ENCODE results near the gene RBCK1.

The RBCK1 gene

DNA sequence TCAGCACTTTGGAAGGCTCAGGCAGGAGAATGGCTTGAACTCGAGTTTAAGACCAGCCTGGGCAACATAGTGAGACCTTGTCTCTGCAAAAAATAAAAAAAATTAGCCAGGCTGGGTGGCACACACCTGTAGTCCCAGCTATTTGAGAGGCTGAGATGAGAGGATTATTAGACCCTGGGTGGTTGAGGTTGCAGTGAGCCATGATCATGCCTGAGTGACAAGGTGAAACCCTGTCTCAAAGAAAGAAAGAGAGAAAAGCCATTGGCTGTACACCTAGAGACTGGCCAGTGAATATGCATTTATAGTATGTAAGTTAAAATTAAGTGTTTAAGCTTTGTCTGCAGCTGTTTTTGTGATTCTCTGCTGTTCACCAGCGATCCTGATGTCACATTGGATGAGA, 6.1 kb downstream of the RBCK1 start:
- H3K4me3 ChIP-seq (ENCODE audit: low read length), result no peak overlapping the region
- no peak for TF ChIP-seq ZNF274 (IDR thresholded peaks at IDR 0.05; ENCODE audit: low read depth, low read length)

DNA sequence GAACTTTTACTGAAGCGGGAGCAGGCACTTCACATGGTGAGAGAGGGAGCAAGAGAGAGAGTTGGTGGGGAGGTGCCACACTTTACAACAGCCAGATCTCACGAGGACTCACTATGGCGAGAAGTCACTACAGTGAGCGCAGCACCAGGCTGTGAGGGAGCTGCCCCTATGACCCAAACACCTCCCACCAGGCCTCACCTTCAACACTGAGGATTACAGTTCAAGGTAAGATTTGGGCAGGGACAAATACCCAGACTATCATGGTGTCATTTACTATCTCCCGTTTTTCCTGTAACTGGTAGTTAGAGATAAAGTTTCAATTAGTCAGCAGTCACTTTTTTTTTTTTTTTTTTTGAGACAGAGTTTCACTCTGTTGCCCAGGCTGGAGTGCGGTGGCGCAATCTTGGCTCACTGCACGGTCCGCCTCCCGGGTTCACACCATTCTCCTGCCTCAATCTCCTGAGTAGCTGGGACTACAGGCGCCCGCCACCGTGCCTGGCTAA, 7.8 kb downstream of the RBCK1 start:
- no peak for TF ChIP-seq ZNF274 (IDR thresholded peaks at IDR 0.05; ENCODE audit: low read depth, low read length)
- no peak overlapping the region for H3K4me3 ChIP-seq (ENCODE audit: low read length)

DNA sequence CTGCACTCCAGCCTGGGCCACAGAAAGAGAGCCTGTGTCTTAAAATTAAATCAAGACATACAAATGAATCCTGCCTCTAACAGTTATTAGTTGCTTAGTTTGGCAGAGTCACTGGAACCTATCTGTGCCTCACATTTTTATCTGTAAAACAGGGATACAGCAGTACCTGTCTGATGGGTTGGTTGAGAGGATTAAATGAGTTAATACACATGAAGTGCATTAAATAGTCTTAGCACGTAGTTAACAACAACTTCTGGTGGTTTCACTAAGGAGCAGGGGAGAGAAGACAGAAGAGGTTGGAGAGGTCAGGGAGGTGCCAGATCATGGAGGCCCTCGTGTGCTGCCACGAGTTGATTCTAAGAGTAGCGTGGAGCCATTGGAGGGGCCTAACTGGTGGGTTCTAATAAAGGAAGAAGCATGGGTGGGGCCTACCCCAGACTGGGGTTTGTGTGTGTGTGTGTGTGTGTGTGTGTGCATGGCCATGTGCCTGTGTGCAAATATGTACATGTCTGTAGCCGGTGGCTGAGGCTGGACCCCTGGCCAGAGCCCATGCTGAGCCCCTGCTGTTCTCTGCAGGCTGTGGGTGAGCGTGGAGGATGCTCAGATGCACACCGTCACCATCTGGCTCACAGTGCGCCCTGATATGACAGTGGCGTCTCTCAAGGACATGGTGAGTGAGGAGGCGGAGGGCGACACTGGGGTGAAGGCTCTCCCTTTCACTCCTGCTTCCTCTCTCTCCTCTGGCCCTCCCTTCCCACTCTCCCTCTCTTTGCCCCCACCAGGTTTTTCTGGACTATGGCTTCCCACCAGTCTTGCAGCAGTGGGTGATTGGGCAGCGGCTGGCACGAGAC, 9.1 kb downstream of the RBCK1 start:
- H3K4me3 ChIP-seq (ENCODE audit: low read length), result no peak overlapping the region
- TF ChIP-seq ZNF274 (IDR thresholded peaks at IDR 0.05; ENCODE audit: low read depth, low read length), result no peak

DNA sequence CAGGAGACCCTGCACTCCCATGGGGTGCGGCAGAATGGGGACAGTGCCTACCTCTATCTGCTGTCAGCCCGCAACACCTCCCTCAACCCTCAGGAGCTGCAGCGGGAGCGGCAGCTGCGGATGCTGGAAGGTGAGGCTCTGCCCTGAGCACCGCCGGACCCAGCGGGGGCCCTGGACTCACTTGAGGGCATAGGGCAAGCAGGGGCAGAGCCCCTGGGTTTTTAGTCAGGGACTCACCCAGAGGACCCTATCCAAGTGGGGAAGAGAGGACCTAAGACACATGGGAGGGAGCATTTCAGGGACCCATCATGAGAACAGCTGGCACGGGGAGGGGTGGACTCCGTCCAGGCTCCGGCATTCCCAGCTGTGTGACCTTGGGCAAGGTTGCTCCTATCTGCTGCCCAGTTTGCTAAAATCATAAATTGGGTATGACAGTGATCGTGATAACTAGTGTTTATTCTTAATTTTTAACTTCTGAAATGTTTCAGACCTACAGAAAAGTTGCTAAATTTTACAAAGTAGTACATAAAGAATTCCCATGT, 9.8 kb downstream of the RBCK1 start:
- TF ChIP-seq ZNF274 (IDR thresholded peaks at IDR 0.05; ENCODE audit: low read depth, low read length), result no peak
- no peak overlapping the region for H3K4me3 ChIP-seq (ENCODE audit: low read length)

DNA sequence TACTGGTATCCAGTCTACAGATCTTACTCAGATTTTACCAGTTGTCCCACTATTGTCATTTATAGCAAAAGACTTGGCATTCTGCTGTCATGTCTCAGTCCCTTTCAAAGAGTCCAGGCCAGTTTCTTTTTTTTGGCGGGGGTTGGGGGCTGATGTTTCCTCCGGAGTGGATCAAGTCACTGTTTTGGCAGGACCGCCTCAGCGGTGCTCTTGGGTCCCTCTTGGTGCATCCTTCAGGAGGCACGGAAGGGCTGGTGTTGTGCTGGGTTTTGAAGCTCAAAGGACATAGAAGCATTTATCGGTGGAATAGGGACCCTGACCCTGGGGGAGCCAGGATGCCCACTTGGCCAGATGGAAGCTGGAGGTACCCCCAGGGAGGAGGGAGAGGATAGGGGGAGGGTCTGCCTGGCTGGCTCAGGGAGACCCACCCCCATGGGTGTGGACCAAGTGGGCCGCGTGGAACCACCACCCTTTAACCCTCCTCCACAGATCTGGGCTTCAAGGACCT, 10.8 kb downstream of the RBCK1 start:
- no peak overlapping the region for H3K4me3 ChIP-seq (ENCODE audit: low read length)
- no peak for TF ChIP-seq ZNF274 (IDR thresholded peaks at IDR 0.05; ENCODE audit: low read depth, low read length)

DNA sequence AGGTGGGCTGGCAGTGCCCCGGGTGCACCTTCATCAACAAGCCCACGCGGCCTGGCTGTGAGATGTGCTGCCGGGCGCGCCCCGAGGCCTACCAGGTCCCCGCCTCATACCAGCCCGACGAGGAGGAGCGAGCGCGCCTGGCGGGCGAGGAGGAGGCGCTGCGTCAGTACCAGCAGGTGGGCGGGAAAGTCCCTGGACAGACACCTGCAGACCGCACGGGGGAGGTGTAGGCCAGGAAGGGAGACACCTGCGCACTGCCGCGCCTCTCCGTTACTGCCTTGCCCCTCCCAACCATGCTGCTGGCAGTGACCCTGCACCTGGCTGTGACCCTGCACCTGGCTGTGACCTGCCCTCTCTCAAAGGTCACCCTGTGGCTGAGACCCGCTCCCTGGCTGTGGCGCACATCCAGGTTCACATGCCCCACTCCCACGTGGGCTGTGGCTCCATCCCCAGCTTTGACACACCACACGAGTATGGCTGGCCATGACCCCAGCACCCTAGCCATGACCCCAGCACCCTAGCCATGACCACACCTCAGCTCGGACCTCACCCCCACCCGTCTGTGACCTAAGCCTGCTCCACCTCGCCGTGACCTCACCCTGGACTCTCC, 11.6 kb downstream of the RBCK1 start:
- H3K4me3 ChIP-seq (ENCODE audit: low read length), result no peak overlapping the region

DNA sequence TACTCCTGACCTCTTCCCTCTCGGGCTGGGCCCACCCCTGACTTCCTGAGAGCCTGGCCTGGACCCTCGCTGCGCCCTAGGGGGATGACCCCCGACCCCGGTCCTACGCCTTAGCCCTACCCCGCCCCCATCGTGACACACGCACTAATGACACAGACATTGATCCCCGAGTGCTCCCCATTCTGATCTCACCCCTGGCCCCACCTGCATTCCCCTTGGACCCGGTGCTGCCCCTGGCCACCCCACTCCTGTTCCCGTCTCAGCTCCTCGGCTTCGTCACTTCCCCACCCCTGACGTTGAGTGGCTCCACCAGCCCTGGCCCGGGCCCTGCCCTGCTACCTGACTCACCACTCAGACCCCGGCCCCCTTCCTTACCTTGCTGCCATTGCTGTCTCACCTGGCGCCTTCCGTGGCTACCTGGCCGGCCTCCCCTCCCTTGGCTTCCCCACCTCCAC, 12.1 kb downstream of the RBCK1 start:
- no peak for TF ChIP-seq ZNF274 (IDR thresholded peaks at IDR 0.05; ENCODE audit: low read depth, low read length)
- no peak overlapping the region for H3K4me3 ChIP-seq (ENCODE audit: low read length)

More for the DNA sequence above, 11.6 kb downstream of the RBCK1 start:
- no peak for TF ChIP-seq ZNF274 (IDR thresholded peaks at IDR 0.05; ENCODE audit: low read depth, low read length)

DNA sequence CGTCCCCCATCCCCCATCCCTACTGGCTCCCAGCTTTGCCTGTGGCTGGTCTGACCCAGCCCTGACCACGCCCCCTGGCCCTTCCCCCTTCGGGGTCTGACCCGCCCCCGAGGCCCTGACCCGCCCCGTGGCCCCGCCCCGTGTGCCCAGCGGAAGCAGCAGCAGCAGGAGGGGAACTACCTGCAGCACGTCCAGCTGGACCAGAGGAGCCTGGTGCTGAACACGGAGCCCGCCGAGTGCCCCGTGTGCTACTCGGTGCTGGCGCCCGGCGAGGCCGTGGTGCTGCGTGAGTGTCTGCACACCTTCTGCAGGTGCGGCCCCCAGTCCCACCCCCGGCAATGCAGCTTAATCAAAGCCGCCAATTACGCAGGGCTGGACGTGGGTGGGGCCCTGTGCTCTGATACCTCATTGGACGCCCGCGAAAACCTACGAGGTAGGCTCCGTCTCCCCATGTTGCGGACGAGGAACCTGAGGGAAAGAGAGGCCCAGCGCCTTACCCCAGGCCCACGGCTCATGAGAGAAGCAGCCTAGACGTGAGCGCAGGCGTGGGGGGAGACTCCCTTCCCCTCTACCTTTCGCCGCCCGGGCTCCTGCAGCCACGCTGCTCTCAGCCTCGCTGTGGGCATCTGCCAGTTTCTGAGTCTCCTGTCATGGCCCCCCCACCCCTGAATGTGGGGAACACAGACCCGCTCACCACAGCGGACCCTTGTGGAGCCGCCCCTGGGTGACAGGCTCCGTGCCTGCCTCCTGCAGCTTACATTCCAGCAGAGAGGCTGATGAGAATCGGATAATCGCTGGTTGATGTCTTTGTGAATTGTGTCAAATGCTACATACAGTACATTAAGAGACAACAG, 12.8 kb downstream of the RBCK1 start:
- no peak overlapping the region for H3K4me3 ChIP-seq (ENCODE audit: low read length)
- no peak for TF ChIP-seq ZNF274 (IDR thresholded peaks at IDR 0.05; ENCODE audit: low read depth, low read length)

DNA sequence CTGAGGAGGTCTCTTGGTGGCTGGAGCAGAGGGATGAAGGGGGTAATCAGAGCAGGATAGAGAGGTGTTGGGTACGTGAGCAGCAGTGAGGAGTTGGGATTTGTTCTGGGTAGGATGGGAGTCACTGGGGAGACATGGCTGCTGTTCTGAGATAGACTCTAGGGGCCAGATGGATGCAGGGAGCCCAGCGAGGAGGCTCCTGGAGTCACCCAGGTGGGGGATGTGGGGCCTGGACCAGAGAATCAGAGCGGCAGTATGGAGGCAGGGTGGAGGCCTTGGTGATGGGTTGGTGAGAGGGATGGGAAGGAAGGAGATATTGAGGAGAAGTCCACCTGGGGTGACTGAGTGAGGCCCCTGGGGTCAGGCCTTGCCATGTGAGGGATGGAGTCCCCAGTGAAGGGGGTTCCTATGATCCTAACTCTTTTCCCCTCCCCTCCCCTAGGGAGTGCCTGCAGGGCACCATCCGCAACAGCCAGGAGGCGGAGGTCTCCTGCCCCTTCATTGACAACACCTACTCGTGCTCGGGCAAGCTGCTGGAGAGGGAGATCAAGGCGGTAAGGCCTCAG, 13.7 kb downstream of the RBCK1 start:
- no peak for TF ChIP-seq ZNF274 (IDR thresholded peaks at IDR 0.05; ENCODE audit: low read depth, low read length)

DNA sequence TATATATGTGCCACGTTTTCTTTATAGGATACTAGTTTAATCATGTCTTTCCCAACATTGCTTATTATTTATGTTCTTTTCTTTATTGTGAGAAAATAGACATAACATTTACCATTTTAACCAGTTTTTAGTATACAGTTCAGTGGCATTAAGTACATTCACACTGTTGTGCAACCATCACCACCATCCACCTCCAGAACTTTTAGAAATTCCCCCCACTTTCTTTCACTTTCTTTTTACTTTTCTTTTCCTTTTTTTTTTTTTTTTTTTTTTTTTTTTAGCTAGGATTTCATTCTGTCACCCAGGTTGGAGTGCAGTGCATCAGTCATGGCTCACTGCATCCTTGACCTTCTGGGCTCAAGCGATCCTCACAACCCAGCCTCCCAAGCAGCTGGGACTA, 18.5 kb downstream of the RBCK1 start:
- TF ChIP-seq ZNF274 (IDR thresholded peaks at IDR 0.05; ENCODE audit: low read depth, low read length), result no peak
- H3K4me3 ChIP-seq (ENCODE audit: low read length), result no peak overlapping the region

More for the DNA sequence above, 13.7 kb downstream of the RBCK1 start:
- H3K4me3 ChIP-seq (ENCODE audit: low read length), result no peak overlapping the region

DNA sequence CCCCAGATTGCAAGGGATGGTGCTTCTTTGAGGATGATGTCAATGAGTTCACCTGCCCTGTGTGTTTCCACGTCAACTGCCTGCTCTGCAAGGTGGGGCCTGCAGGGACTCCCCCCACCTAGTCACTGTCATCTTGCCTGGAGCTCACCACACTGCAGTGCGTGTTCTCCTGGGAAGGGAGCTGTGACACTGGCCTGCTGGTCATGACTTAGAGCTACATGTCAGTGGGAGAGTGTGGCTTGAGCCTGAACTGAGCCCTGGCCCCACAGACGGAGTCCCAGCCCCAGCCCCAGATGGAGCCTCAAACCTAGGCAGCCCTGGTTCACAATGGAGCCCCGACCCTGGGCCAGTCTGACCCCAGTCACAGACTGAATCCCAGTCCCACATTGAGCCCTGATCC, 19.3 kb downstream of the RBCK1 start:
- TF ChIP-seq ZNF274 (IDR thresholded peaks at IDR 0.05; ENCODE audit: low read depth, low read length), result no peak
- no peak overlapping the region for H3K4me3 ChIP-seq (ENCODE audit: low read length)

DNA sequence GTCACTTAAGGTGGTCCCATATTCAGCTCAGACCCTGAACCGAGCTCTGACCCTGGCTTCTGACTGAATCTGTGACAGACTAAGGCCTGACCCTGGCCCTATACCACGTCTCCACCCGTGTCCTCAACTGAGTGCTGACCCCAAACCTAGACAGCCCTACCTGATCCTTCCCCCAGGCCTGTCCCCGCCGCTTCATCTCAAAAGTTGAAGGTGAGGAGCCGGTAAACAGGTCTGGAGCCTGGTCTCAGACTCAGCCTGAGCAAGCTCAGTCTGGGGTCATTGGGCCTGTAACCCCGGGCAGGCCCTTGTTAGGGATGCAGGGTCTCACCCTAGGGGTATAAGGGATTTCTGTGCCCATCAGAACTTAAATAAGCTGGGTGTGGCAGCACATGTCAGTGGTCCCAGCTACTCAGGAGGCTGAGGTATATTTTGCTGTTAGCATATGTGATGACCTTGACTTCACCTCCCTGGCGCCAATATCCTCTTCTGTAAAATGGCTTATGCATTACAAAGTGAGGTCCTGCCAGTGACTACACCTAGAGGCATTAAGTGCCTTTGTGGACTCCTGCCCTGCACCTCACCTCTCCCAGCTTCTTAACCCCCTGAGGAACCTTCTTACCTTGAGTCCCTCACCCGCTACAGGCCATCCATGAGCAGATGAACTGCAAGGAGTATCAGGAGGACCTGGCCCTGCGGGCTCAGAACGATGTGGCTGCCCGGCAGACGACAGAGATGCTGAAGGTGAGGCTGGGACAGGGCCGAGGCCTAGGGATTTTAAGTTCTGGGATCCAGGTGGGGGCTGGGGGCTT, 20.0 kb downstream of the RBCK1 start:
- no peak for TF ChIP-seq ZNF274 (IDR thresholded peaks at IDR 0.05; ENCODE audit: low read depth, low read length)
- no peak overlapping the region for H3K4me3 ChIP-seq (ENCODE audit: low read length)
